A673 (cell line): ENCODE measurements around the gene BTG2.
A peak's percentile ranks its signal among the peaks of the same experiment; 100 is the strongest.

Experiments
- EZH2 ChIP-seq: fragments of 200-600 bp; sonication (generic); IDR thresholded peaks from 2 replicates; pipeline ENCODE4 v1.6.1; 2017; ENCODE audit warnings: borderline replicate concordance, low read depth, mild to moderate bottlenecking, mixed read lengths, antibody characterized with exemption, low read length; ENCODE audit not compliant: poor library complexity, severe bottlenecking
- TF ChIP-seq, protein P1 (sequence below): fragments of 300-800, 200-600 bp; sonication (generic); conservative IDR thresholded peaks from 2 replicates; pipeline ENCODE4 v1.5.1; 2017; ENCODE audit warnings: low read depth, mild to moderate bottlenecking, antibody characterized with exemption, low read length, moderate library complexity, mixed read lengths

DNA sequence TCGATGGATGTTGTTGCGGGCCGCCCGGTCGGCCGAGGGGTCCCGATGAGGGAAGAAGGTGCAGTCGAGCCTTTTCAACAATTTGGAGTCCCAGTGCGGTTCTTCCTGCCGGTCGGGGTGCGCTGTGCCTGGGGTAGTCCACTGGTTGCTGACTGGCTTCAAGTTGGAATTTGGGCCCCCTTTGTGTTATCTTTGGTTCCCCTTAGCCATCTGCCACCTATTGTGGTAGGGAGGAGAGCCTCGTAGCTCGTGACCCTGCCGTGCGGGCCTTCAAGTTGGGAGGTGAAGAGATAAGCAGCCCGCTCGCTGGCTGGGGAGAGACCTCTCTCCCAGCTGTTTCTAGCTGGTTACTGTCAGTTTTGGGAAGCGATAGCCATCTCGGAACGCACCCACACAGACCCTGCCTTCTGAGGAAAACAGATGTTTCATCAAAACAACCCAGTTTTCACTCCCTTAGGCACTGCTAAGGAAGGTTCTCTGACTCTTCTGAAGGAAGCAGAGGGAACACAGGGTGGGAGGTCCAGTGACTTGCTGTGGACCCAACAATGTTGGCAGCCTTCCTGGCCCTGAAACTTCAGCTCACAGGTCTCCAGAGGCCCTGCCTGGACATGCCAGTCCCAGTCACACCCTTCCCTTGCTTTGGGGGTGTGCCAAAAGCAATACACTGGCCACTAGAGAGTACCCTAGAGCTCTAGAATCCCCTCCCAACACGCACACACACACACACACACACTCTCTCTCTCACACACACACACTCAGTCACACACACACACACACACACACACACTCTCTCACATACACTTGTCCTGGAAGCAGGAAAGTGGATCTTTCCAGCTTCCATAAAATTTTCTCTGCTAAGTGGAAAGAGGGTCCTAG is 1.0 kb downstream of the BTG2 start:
- TF ChIP-seq, protein P1, sequence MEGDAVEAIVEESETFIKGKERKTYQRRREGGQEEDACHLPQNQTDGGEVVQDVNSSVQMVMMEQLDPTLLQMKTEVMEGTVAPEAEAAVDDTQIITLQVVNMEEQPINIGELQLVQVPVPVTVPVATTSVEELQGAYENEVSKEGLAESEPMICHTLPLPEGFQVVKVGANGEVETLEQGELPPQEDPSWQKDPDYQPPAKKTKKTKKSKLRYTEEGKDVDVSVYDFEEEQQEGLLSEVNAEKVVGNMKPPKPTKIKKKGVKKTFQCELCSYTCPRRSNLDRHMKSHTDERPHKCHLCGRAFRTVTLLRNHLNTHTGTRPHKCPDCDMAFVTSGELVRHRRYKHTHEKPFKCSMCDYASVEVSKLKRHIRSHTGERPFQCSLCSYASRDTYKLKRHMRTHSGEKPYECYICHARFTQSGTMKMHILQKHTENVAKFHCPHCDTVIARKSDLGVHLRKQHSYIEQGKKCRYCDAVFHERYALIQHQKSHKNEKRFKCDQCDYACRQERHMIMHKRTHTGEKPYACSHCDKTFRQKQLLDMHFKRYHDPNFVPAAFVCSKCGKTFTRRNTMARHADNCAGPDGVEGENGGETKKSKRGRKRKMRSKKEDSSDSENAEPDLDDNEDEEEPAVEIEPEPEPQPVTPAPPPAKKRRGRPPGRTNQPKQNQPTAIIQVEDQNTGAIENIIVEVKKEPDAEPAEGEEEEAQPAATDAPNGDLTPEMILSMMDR, result peak; percentile 25; the same call in 1 of the 2 replicates
- TF ChIP-seq EZH2, result no peak
